GM23248 (cell line): Measurements from ENCODE around the gene SPEM2.

Experiments used
- EZH2 ChIP-seq: fragments of 200-600 bp; sonication (generic); IDR thresholded peaks from 2 replicates; pipeline ENCODE4 v1.6.1; 2018; ENCODE audit warnings: antibody characterized with exemption, mild to moderate bottlenecking; ENCODE audit not compliant: insufficient read depth, poor library complexity, severe bottlenecking
- EZH2phosphoT487 ChIP-seq: fragments of 200-600 bp; sonication (generic); IDR thresholded peaks from 2 replicates; pipeline ENCODE4 v1.6.1; 2018; ENCODE audit warnings: antibody characterized with exemption, moderate library complexity, mild to moderate bottlenecking, low read depth; ENCODE audit not compliant: insufficient read depth

- TF ChIP-seq EZH2: no peak
- no peak for TF ChIP-seq EZH2phosphoT487
Measured at GRCh38 chr17:7380321-7380720, 45.1 kb upstream of the SPEM2 start.
